Measurements from ENCODE around the gene ST3GAL5.
"Not testable (repeated sequence)": the region's sequence is repeated elsewhere in the genome, so short reads cannot be mapped to it uniquely, and the experiment has no call there.

Gene ST3GAL5

GRCh38 chr2:85888684-85889626 lies at the start of gene ST3GAL5:
ST3GAL5 (minus strand) TSS chr2:85888990; CDS start chr2:85888905, 85 bp downstream.
- DNase-seq = peak; percentile 95

GRCh38 chr2:85938456-85938855 lies 49.7 kb upstream of the ST3GAL5 start:
- no peak for DNase-seq

- no peak for DNase-seq
Observed at GRCh38 chr2:85937069-85937439, 48.3 kb upstream of the ST3GAL5 start.

GRCh38 chr2:85936421-85937068 lies 47.8 kb upstream of the ST3GAL5 start:
- DNase-seq = no peak

- no peak for DNase-seq
Observed at GRCh38 chr2:85935746-85936208, 47.0 kb upstream of the ST3GAL5 start.

GRCh38 chr2:85935170-85935745 lies 46.5 kb upstream of the ST3GAL5 start:
- DNase-seq = no peak

- peak; percentile 46 for DNase-seq
Observed at GRCh38 chr2:85933753-85934594, 45.2 kb upstream of the ST3GAL5 start.

GRCh38 chr2:85931151-85931550 lies 42.4 kb upstream of the ST3GAL5 start:
- not testable (repeated sequence) for DNase-seq

- no peak for DNase-seq
Observed at GRCh38 chr2:85930129-85931124, 41.6 kb upstream of the ST3GAL5 start.

GRCh38 chr2:85929096-85930050 lies 40.6 kb upstream of the ST3GAL5 start:
- DNase-seq = no peak

- DNase-seq = peak; percentile 73
Observed at GRCh38 chr2:85926931-85927661, 38.3 kb upstream of the ST3GAL5 start.

GRCh38 chr2:85926526-85926925 lies 37.7 kb upstream of the ST3GAL5 start:
- no peak for DNase-seq

- DNase-seq = no peak
Observed at GRCh38 chr2:85925216-85925671, 36.5 kb upstream of the ST3GAL5 start.

- peak; percentile 73 for DNase-seq
Observed at GRCh38 chr2:85924522-85924921, 35.7 kb upstream of the ST3GAL5 start.

GRCh38 chr2:85922199-85922598 lies 33.4 kb upstream of the ST3GAL5 start:
- no peak for DNase-seq

GRCh38 chr2:85921659-85922058 lies 32.9 kb upstream of the ST3GAL5 start:
- DNase-seq = no peak

GRCh38 chr2:85920810-85921545 lies 32.2 kb upstream of the ST3GAL5 start:
- no peak for DNase-seq

Measured in suppressor macrophage treated with lipopolysaccharide for 4 hours (primary cell).